NCI-H128 (cell line): ENCODE measurements around the gene REV3L.
"Not testable (repeated sequence)": the region's sequence is repeated elsewhere in the genome, so short reads cannot be mapped to it uniquely, and the experiment has no call there.

Experiments
- DNase-seq: peaks from one replicate; lab custom pipeline; 2025; ENCODE audit not compliant: unreplicated experiment; lab: John Stamatoyannopoulos, UW

Gene REV3L

DNA sequence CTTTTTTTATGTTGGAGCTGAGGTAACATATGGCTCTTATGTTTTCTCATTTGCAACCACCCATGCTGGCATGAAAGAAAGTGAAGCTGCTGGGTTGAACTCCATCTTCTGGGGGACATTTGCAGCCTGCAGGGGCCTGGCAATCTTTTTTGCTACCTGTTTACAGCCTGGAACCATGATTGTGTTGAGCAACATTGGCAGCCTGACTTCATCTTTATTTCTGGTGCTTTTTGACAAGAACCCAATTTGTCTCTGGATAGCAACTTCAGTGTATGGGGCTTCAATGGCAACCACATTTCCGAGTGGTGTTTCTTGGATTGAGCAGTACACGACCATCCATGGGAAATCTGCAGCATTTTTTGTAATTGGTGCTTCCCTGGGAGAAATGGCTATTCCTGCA, 216.7 kb downstream of the REV3L start:
- no peak for DNase-seq

DNA sequence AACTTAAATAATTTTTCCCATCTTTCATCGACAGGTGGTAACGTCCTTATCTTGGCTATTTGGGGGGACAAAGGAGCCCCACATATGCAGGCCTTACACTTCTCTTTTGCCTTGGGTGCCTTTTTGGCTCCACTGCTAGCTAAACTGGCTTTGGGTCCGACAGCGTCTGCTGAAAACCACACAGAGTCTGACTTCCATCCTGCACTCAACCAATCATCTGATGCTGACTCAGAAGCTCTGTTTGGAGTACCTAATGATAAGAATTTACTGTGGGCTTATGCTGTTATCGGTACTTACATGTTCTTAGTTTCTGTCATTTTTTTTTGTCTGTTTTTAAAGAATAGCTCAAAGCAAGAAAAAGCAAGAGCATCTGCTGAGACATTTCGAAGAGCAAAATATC, 217.2 kb downstream of the REV3L start:
- DNase-seq: no peak

GRCh38 chr6:111263837-111264236, 219.2 kb downstream of the REV3L start:
- DNase-seq: no peak

DNA sequence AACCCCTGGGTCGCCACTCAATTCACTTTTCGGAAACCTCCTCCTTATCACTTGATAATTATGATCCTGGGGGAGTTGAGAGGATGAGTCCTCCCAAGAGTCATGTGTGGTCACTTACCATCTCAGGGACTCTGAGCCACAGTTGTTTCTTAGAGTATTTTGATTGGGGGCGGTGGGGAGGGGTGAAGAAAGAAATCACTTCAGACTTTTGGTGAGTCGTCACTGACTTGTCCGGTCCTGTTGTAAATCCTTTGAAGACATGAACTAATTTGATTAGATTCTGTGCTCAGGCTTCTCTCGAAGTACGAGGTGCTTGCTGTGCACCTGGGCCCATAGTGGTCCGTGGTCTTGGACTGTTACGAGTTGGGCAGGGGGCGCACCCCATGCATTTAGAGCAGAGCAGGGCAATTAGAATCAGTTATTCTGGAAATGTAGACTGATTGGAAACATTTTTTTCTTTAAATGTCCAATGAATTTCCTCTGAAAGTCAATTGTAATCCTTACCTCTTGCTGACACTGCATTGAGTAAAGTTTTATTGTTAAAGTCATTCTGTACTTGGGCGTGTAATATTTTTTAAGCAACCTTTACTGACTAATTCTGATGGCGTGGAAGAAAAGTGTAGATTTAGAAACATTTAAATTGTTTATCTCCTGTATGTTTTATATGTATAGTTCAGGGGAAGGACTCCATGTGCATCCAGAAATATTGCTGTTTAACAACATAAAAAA, 222.3 kb downstream of the REV3L start:
- no peak for DNase-seq

DNA sequence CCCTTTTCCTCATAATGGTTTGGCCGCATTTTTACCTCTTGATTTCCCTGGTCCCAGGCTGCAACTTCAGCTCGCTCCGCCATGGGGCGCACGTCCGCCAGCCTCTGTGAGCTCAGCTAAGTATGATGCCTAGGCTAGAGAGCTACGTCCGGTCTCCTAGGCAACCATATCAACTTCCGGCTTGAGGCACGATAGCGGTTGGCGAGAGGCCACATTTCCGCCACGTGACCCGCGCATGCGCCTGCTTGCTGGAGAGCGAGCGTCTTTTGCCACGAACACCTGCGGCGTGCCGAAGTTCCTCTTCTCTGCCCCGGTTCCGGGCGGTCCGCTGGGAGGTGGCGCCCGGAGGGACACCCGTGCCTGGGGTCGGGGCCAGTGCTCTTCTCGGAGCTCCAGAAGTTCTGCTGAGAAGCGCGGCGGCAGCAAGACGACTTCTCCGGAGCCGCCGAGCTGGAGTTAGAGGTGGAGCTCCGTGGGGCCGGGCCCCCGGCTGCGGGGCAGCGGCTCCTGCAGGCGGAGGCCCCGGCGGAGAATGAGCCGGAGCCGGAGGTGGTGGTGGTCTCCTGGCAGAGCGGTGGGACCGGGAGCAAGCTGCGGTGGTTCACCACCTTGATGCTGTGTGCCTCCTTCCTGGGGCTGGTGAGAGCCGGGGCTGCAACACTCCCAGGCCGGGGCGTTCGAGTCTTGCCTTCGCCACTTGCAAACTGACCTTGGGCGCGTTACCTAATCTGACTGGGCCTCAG, 223.8 kb downstream of the REV3L start:
- DNase-seq: peak; percentile 99

DNA sequence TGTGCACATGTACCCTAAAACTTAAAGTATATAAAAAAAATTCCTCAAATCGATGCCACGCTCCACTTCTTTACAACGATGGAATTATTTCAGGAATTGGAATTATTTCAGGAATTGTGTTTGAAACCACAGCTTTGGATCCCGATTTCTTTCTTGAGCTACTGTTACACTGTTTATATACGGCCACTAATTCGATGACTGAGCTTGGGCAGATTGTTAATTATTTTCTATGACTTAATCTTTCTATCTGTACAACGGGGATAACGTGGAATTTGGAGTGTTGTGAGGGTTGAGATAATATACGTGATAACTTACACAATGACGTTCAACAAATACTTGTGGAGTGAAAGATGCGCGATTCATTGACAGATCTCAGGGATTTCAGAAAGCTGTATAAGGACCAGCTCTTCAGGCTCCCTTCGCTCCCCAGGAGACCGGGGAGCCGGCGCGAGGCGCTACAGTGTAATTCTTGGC, 224.4 kb downstream of the REV3L start:
- no peak for DNase-seq

- no peak for DNase-seq
Measured at GRCh38 chr6:111258010-111258409, 225.0 kb downstream of the REV3L start.

DNA sequence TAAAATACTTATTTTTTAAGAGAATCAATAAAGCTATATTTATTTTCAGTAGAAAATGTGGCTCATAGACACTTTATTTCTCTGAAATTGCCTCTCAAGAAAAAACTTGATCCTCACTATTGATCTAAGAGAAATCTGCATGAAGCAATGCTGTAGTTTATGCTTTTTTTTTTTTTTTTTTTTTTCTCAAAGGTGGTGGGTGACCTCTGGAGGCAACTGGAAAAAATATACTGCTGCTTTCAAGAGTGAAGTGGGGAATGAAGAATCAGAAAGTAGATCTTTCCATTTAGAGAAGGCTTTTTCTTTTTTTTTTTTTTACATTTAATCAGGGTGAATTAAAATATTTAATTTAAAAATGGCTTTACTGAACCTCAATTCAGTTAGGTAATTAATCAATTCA, 226.4 kb downstream of the REV3L start:
- DNase-seq: no peak

DNA sequence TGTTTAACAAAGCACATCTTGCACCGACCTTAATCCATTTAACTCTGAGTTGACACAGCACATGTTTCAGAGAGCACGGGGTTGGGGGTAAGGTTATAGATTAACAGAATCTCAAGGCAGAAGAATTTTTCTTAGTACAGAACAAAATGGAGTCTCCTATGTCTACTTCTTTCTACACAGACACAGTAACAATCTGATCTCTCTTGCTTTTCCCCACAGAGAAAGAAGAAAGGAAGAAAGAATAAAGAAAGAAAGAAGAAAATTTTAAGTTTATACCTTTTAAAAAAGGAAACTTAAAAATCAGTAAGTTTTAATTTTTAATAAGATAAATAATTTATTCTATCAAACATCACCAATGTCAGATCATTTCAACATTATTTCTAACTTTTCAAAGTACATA, 227.2 kb downstream of the REV3L start:
- not testable (repeated sequence) for DNase-seq

DNA sequence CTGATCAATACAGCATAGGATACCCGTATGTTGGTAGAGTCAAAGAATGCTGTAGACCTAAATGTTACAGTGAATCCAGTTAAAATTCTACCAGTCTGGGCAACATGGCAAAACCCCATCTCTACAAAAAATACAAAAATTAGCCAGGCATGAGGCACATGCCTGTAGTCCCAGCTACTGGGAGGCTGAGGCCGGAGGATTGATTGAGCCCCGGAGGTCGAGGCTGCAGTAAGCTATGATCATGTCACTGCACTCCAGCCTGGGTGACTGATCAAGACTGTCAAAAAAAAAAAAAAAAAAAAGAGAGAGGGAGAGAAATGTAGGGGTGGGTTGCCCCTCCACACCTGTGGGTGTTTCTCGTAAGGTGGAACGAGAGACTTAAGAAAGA, 228.2 kb downstream of the REV3L start:
- no peak for DNase-seq

- DNase-seq: no peak
Measured at GRCh38 chr6:111254004-111254778, 228.8 kb downstream of the REV3L start.

GRCh38 chr6:111252726-111253125, 230.3 kb downstream of the REV3L start:
- DNase-seq: no peak

GRCh38 chr6:111250791-111251354, 232.1 kb downstream of the REV3L start:
- DNase-seq: no peak
